Stimulated activated CD4-positive, alpha-beta T cell treated with anti-CD3 and anti-CD28 coated beads, Interleukin-2, amount 100 ng/mL, for 48 hours (primary cell): Measurements from ENCODE around the gene BRCA2.

Source experiments
- DNase-seq, 2 donors: peaks; one replicate each; pipeline ENCODE4 v3.0.0-alpha.2; 2020

The BRCA2 gene

GRCh38 chr13:32390484-32390883 is 75.2 kb downstream of the BRCA2 start:
- no peak for DNase-seq

- no peak for DNase-seq
These were observed 75.9 kb downstream of the BRCA2 start for GRCh38 chr13:32391101-32391619.

- no peak for DNase-seq
These were observed 87.8 kb downstream of the BRCA2 start for GRCh38 chr13:32403108-32403507.

GRCh38 chr13:32407854-32408253 is 92.5 kb downstream of the BRCA2 start:
- DNase-seq: peak in 1 of 2 donors; percentile 3

- DNase-seq: no peak
These were observed 93.1 kb downstream of the BRCA2 start for GRCh38 chr13:32408296-32409000.

- DNase-seq: no peak
These were observed 93.6 kb downstream of the BRCA2 start for GRCh38 chr13:32409001-32409313.

GRCh38 chr13:32409561-32410421 is 94.5 kb downstream of the BRCA2 start:
- DNase-seq: no peak

GRCh38 chr13:32413284-32413683 is 98.0 kb downstream of the BRCA2 start:
- DNase-seq: no peak

- no peak for DNase-seq
These were observed 99.3 kb downstream of the BRCA2 start for GRCh38 chr13:32414580-32414979.

GRCh38 chr13:32415019-32415418 is 99.7 kb downstream of the BRCA2 start:
- DNase-seq: peak in 1 of 2 donors; percentile 13

GRCh38 chr13:32417995-32418394 is 102.7 kb downstream of the BRCA2 start:
- DNase-seq: no peak

GRCh38 chr13:32419862-32420261 is 104.6 kb downstream of the BRCA2 start:
- DNase-seq: no peak

- DNase-seq: no peak
These were observed 108.3 kb downstream of the BRCA2 start for GRCh38 chr13:32423592-32423991.

GRCh38 chr13:32425158-32425557 is 109.8 kb downstream of the BRCA2 start:
- no peak for DNase-seq

- DNase-seq: peak in 1 of 2 donors; percentile 25
These were observed 111.1 kb downstream of the BRCA2 start for GRCh38 chr13:32426191-32426989.

- DNase-seq: peak; percentile 36 to 41
These were observed 111.9 kb downstream of the BRCA2 start for GRCh38 chr13:32426990-32427851.

GRCh38 chr13:32427852-32428580 is 112.7 kb downstream of the BRCA2 start, which contains the start of gene N4BP2L1:
Gene N4BP2L1 (minus strand): TSS chr13:32428130. CDS start chr13:32428082, 48 bp downstream.
- DNase-seq: peak; percentile 74 to 75

- DNase-seq: no peak
These were observed 113.5 kb downstream of the BRCA2 start for GRCh38 chr13:32428581-32429432.

- no peak for DNase-seq
These were observed 114.2 kb downstream of the BRCA2 start for GRCh38 chr13:32429433-32429909.
